ENCODE results near the gene STAB1. TPM values are rescaled to one million over a fixed set of nuclear protein-coding genes. Genes with fewer than 3 reads are reported as not detected.

STAB1 gene
- total and polyA plus RNA-seq, 8 donors: 8.2 to 140 (median 50.5) TPM

DNA sequence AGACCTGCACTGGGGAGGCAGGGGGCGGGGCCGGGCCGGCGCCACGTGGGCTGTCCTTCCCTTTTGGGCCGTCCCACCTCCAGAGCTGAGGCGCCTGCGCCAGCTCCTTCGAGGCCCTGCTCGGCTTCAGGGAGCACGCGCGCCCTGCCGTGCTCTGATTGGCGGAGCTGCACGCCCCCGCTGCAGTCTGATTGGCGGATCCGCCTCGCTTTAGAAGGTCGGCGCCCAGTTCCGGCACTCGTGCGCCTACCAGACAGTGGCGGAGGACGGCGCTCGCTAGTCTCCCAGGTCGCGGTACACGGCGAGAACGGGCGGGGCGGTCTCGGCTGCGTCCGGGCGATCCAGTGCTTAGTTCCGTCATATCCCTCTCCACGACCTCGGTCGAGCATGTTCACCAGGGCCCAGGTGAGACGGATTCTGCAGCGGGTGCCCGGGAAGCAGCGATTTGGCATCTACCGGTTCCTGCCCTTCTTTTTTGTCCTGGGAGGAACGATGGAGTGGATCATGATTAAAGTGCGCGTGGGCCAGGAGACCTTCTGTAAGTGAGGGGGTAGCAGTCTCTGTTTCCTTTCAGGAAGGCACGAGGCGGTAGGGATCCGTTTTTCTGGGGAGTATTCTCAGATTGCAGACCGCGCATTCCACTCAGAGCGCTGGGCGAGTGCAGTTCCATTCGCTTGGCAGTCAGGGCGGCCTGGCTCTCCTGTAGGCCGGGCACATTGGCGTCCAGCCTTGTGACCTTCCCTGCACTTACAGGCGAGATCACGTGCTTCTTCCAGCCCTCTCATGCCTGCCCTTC, 41.4 kb downstream of the STAB1 start, which contains the start of gene UQCC5:
Gene UQCC5 (plus strand): TSS at position 237 of the 796 bp plus-strand sequence. CDS start 151 bp downstream, at position 388.
- DNase-seq: peak; percentile 96 to 99 (median 98)
- Histone ChIP-seq H3K27me3 (no peaks in the 10 kb centered on the region), H3K9me3 (no peaks in the 10 kb centered on the region), H3K36me3 (no peaks in the 10 kb centered on the region), H3K4me3 (peak within 1 kb of the TSS; percentile 36 to 65 (median 55)), H3K4me1 (peaks cover 12 to 25% (median 13%) of the 10 kb centered on the region in 3 donors), H3K27ac (peak within 1 kb of the TSS; percentile 81 to 89 (median 86))
- intact Hi-C loops (cut with DNase I): no loop called here
- peak; percentile 91 to 95 (median 92) for ATAC-seq
- WGBS, 2 donors: 0 to 1% methylated on average over 61 to 65 of the region's 65 CpGs
- TF ChIP-seq, protein P1, sequence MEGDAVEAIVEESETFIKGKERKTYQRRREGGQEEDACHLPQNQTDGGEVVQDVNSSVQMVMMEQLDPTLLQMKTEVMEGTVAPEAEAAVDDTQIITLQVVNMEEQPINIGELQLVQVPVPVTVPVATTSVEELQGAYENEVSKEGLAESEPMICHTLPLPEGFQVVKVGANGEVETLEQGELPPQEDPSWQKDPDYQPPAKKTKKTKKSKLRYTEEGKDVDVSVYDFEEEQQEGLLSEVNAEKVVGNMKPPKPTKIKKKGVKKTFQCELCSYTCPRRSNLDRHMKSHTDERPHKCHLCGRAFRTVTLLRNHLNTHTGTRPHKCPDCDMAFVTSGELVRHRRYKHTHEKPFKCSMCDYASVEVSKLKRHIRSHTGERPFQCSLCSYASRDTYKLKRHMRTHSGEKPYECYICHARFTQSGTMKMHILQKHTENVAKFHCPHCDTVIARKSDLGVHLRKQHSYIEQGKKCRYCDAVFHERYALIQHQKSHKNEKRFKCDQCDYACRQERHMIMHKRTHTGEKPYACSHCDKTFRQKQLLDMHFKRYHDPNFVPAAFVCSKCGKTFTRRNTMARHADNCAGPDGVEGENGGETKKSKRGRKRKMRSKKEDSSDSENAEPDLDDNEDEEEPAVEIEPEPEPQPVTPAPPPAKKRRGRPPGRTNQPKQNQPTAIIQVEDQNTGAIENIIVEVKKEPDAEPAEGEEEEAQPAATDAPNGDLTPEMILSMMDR (IDR thresholded peaks at IDR 0.05): no peak
- peak; percentile 78 for FAIRE-seq

DNA sequence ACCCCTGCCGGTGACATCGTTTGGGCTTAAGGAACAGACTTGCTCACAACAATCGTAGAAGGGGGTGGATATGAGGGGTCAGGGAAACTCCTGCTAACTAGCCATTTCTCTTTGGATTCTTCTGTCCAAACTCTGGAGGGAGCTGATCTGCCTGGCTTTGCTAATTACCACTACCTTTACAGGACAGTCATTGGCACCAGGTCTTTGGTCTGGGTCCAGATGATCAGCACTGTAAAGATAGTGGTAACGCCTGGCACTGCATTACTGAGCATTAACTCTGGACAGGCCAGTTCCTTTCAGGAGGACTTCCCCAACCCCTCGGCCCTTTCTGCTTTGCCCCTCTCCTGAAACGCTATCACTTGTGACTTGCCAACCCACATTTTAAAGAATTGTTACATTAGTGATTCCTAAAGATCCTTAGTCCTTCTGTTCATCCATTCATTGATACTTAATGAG, 42.1 kb downstream of the STAB1 start:
- ATAC-seq: peak in 1 of 4 donors; percentile 1
- TF ChIP-seq, protein P1 (IDR thresholded peaks at IDR 0.05): no peak
- DNase-seq: no peak
- intact Hi-C loops (cut with DNase I): no loop called here
- Histone ChIP-seq H3K4me3 (peak overlapping the region; percentile 36 to 65 (median 55)), H3K27ac (peak overlapping the region; percentile 81 to 89 (median 86)), H3K4me1 (peaks cover 12 to 25% (median 13%) of the 10 kb centered on the region in 3 donors), H3K27me3 (no peaks in the 10 kb centered on the region), H3K9me3 (no peaks in the 10 kb centered on the region), H3K36me3 (no peaks in the 10 kb centered on the region)
- FAIRE-seq: no peak
- WGBS, 2 donors: 1 to 2% methylated on average over 6 of the region's 6 CpGs

DNA sequence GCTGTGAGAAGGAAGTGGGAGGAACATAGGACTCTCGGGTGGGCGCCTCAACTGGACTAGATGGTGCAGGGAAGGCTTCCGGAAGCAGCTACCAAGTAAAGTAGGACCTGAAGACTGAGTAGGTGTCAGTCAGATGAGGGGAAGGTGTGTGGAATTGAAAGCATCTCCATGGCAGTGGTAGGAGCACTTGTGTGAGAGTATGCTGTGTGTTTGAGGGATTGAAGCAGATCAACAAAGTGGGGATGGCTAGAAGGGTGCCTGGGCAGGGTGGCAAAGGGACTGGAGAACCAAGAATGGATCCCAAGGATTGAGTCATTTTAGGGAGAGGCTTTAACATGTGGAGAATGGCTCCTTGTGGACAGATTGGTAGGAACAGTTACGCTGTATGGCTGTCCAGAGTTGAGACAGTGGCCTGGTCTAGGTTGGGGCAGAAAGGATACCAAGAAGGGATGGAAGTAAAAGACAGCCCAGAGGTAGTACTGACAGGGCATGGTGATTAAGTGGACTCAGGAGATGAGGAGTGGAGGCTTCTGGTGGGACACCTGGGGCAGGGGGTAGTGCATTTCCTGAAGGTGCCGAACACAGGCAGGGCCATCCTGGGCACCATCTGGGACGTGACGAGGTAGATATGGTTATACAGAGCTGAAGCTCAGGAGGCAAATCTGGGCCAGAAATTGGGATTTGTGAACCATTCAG, 42.7 kb downstream of the STAB1 start:
- ATAC-seq (no peak), DNase-seq (peak in 1 of 6 donors; percentile 25), FAIRE-seq (no peak)
- Histone ChIP-seq H3K36me3 (no peaks in the 10 kb centered on the region), H3K4me3 (peak overlapping the region in 3 of 4 donors; percentile 51 to 65 (median 59)), H3K4me1 (peaks cover 12 to 25% (median 13%) of the 10 kb centered on the region in 3 donors), H3K27ac (peak overlapping the region in 2 of 4 donors; percentile 81 to 89), H3K9me3 (no peaks in the 10 kb centered on the region), H3K27me3 (no peaks in the 10 kb centered on the region)
- TF ChIP-seq, protein P1 (IDR thresholded peaks at IDR 0.05): no peak
- WGBS, 2 donors: 43 to 60% methylated on average over 7 of the region's 7 CpGs
- intact Hi-C loops (cut with DNase I): no loop called here

DNA sequence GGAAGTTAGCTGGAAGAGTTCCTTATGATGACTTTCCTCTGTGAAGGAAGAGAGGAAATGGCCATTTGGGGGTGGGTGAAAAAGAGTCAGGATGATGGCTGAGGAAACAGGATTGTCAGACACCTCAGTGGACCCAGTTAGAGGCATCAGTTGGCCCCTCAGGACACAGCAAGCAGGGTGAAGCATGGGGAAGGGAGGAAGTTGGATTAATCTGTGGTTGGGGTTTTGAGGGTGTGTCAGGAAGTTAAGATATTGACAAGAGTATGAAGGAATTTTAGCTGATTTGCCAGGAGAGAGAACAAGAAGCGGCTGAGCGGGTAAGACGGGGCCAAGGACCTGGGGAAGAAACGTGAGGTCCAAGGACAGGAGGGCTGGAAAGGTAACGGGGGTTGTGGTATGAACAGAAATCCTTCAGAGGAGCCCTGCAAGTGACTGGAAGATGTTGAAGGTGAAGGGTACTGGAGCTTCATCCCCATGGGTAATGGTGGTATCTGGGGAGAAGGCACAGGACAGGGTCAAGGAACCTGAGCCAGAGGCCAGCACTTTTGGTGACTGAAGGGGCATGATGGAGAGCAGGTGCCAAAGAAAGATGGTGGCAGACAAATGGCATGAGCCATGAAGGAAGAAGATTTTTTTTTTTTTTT, 44.0 kb downstream of the STAB1 start:
- no peak overlapping the region for H3K4me3 ChIP-seq
- no peak for DNase-seq
- WGBS, 2 donors: 73 to 90% methylated on average over 5 of the region's 5 CpGs
- no peaks in the 10 kb centered on the region for H3K9me3 ChIP-seq
- peaks cover 12 to 25% (median 13%) of the 10 kb centered on the region in 3 donors for H3K4me1 ChIP-seq
- intact Hi-C loops (cut with DNase I): no loop called here
- H3K27me3 ChIP-seq: no peaks in the 10 kb centered on the region
- ATAC-seq: no peak
- H3K27ac ChIP-seq: no peak overlapping the region
- H3K36me3 ChIP-seq: no peaks in the 10 kb centered on the region
- TF ChIP-seq, protein P1 (IDR thresholded peaks at IDR 0.05): no peak
- FAIRE-seq: no peak
